ACC112 (cell line): Measurements from ENCODE around the gene FBXO11.

Experiments used
- H2AFZ ChIP-seq: fragments of 200-600 bp; sonication (generic); one replicate; pipeline ENCODE4 v1.6.0; 2017; ENCODE audit warnings: antibody characterized with exemption, low read length; ENCODE audit not compliant: unreplicated experiment
- H3K27ac ChIP-seq: fragments of 200-600 bp; sonication (generic); 2 replicates; pipeline ENCODE4 v1.5.1; 2014; ENCODE audit warnings: low read depth, mild to moderate bottlenecking, antibody characterized with exemption, low read length, moderate library complexity
- H3K27me3 ChIP-seq: fragments of 200-600 bp; sonication (generic); 2 replicates; pipeline ENCODE4 v1.6.1; 2014; ENCODE audit warnings: mild to moderate bottlenecking, antibody characterized with exemption, low read length, moderate library complexity, mixed read lengths; ENCODE audit not compliant: insufficient read depth
- H3K36me3 ChIP-seq: fragments of 200-600 bp; sonication (generic); 2 replicates; pipeline ENCODE4 v1.6.1; 2016; ENCODE audit warnings: mild to moderate bottlenecking, antibody characterized with exemption, low read length, moderate library complexity, mixed read lengths; ENCODE audit not compliant: insufficient read depth
- H3K4me1 ChIP-seq: fragments of 200-600 bp; sonication (generic); one replicate; pipeline ENCODE4 v1.6.1; 2016; ENCODE audit warnings: low read length, mixed read lengths; ENCODE audit not compliant: insufficient read depth, unreplicated experiment, control insufficient read depth
- H3K4me3 ChIP-seq: fragments of 200-600 bp; sonication (generic); 2 replicates; pipeline ENCODE4 v1.5.1; 2014; ENCODE audit warnings: mild to moderate bottlenecking, low read depth, low read length
- H3K79me2 ChIP-seq: fragments of 200-600 bp; sonication (generic); one replicate; pipeline ENCODE4 v1.6.0; 2016; ENCODE audit warnings: low read length; ENCODE audit not compliant: control insufficient read depth, unreplicated experiment, insufficient read depth

The FBXO11 gene

GRCh38 chr2:47906157-47907038 is at the start of gene FBXO11:
Gene FBXO11, minus strand, starts transcription at chr2:47906498. Its CDS starts 778 bp downstream, at chr2:47905720.
- Histone ChIP-seq H3K79me2 (peaks cover 43% of the 10 kb centered on the region), H3K36me3 (no peaks in the 10 kb centered on the region), H2AFZ (peak within 1 kb of the TSS; percentile 79), H3K27me3 (no peaks in the 10 kb centered on the region), H3K27ac (peak within 1 kb of the TSS; percentile 97), H3K4me3 (peak within 1 kb of the TSS; percentile 82), H3K4me1 (peaks cover 8% of the 10 kb centered on the region)

GRCh38 chr2:47950340-47951301 is 44.3 kb upstream of the FBXO11 start:
- Histone ChIP-seq H3K4me3 (no peak overlapping the region), H3K4me1 (no peaks in the 10 kb centered on the region), H3K27ac (no peak overlapping the region)

GRCh38 chr2:47946593-47946992 is 40.3 kb upstream of the FBXO11 start:
- peaks cover 55% of the 10 kb centered on the region for H3K27me3 ChIP-seq
- H3K79me2 ChIP-seq: no peaks in the 10 kb centered on the region
- no peaks in the 10 kb centered on the region for H3K4me1 ChIP-seq
- H3K4me3 ChIP-seq: no peak overlapping the region
- no peak overlapping the region for H2AFZ ChIP-seq
- no peak overlapping the region for H3K27ac ChIP-seq
- H3K36me3 ChIP-seq: no peaks in the 10 kb centered on the region

More at GRCh38 chr2:47950340-47951301, 44.3 kb upstream of the FBXO11 start:
- Histone ChIP-seq H3K27me3 (peaks cover 28% of the 10 kb centered on the region), H3K36me3 (no peaks in the 10 kb centered on the region), H2AFZ (no peak overlapping the region), H3K79me2 (no peaks in the 10 kb centered on the region)

- Histone ChIP-seq H3K4me3 (no peak overlapping the region), H3K4me1 (no peaks in the 10 kb centered on the region), H3K27ac (no peak overlapping the region), H3K79me2 (no peaks in the 10 kb centered on the region), H3K36me3 (no peaks in the 10 kb centered on the region), H2AFZ (no peak overlapping the region), H3K27me3 (peaks cover 52% of the 10 kb centered on the region)
Observed at GRCh38 chr2:47945046-47945781, 38.9 kb upstream of the FBXO11 start.

GRCh38 chr2:47941936-47942335 is 35.6 kb upstream of the FBXO11 start:
- Histone ChIP-seq H3K4me1 (no peaks in the 10 kb centered on the region), H3K36me3 (no peaks in the 10 kb centered on the region), H3K27ac (no peak overlapping the region), H3K4me3 (no peak overlapping the region), H3K27me3 (peaks cover 58% of the 10 kb centered on the region), H3K79me2 (no peaks in the 10 kb centered on the region), H2AFZ (no peak overlapping the region)

GRCh38 chr2:47937677-47938076 is 31.4 kb upstream of the FBXO11 start:
- Histone ChIP-seq H3K79me2 (no peaks in the 10 kb centered on the region), H3K27ac (no peak overlapping the region), H3K27me3 (peaks cover 39% of the 10 kb centered on the region), H3K36me3 (no peaks in the 10 kb centered on the region), H3K4me3 (no peak overlapping the region), H2AFZ (no peak overlapping the region), H3K4me1 (no peaks in the 10 kb centered on the region)

GRCh38 chr2:47935071-47935470 is 28.8 kb upstream of the FBXO11 start:
- no peaks in the 10 kb centered on the region for H3K36me3 ChIP-seq
- H3K27ac ChIP-seq: no peak overlapping the region
- H3K27me3 ChIP-seq: peaks cover 19% of the 10 kb centered on the region
- no peak overlapping the region for H2AFZ ChIP-seq
- H3K4me1 ChIP-seq: no peaks in the 10 kb centered on the region
- H3K4me3 ChIP-seq: no peak overlapping the region
- H3K79me2 ChIP-seq: no peaks in the 10 kb centered on the region

- H2AFZ ChIP-seq: no peak overlapping the region
- H3K4me1 ChIP-seq: no peaks in the 10 kb centered on the region
- no peak overlapping the region for H3K4me3 ChIP-seq
- H3K36me3 ChIP-seq: no peaks in the 10 kb centered on the region
- no peak overlapping the region for H3K27ac ChIP-seq
- H3K79me2 ChIP-seq: no peaks in the 10 kb centered on the region
- H3K27me3 ChIP-seq: no peaks in the 10 kb centered on the region
Observed at GRCh38 chr2:47918043-47918442, 11.7 kb upstream of the FBXO11 start.

GRCh38 chr2:47917276-47917961 is 11.1 kb upstream of the FBXO11 start:
- no peaks in the 10 kb centered on the region for H3K36me3 ChIP-seq
- H3K79me2 ChIP-seq: no peaks in the 10 kb centered on the region
- H2AFZ ChIP-seq: no peak overlapping the region
- H3K4me1 ChIP-seq: no peaks in the 10 kb centered on the region
- no peak overlapping the region for H3K4me3 ChIP-seq
- H3K27me3 ChIP-seq: no peaks in the 10 kb centered on the region
- H3K27ac ChIP-seq: no peak overlapping the region

- Histone ChIP-seq H3K4me3 (no peak overlapping the region), H3K79me2 (no peaks in the 10 kb centered on the region), H3K27me3 (no peaks in the 10 kb centered on the region), H3K36me3 (no peaks in the 10 kb centered on the region), H2AFZ (no peak overlapping the region), H3K27ac (no peak overlapping the region), H3K4me1 (no peaks in the 10 kb centered on the region)
Observed at GRCh38 chr2:47916412-47916811, 10.1 kb upstream of the FBXO11 start.
